RWPE2 (cell line): ENCODE data around the gene KIF6.
A peak's percentile ranks its signal among the peaks of the same experiment; 100 is the strongest.

ENCODE experiments used
- ATAC-seq: fragments of 200-7000 bp; cut with Tn5 transposase; 3 replicates; pipeline ENCODE4 v1.9.1; 2021; ENCODE audit warnings: low read depth
- DNase-seq: peaks from one replicate; pipeline ENCODE4 v3.0.0-alpha.2; 2020; ENCODE audit warnings: low spot score
- H3K27ac ChIP-seq: fragments of 450-650 bp; 2 replicates; pipeline ENCODE4 v1.5.1; 2017; ENCODE audit warnings: mild to moderate bottlenecking; ENCODE audit not compliant: poor library complexity, severe bottlenecking
- H3K27me3 ChIP-seq: fragments of 250-450 bp; sonication (Bioruptor Pico); 2 replicates; pipeline ENCODE4 v1.5.1; 2021; ENCODE audit warnings: mild to moderate bottlenecking, moderate library complexity; ENCODE audit not compliant: insufficient read depth, poor library complexity, severe bottlenecking
- H3K36me3 ChIP-seq: fragments of 250-450 bp; sonication (Bioruptor Pico); 2 replicates; pipeline ENCODE4 v1.5.1; 2020; ENCODE audit warnings: low read depth, mild to moderate bottlenecking, moderate library complexity
- H3K4me1 ChIP-seq: fragments of 250-450 bp; sonication (Bioruptor Pico); 2 replicates; pipeline ENCODE4 v1.5.1; 2021; ENCODE audit warnings: mild to moderate bottlenecking, moderate library complexity; ENCODE audit not compliant: insufficient read depth, poor library complexity, severe bottlenecking
- H3K4me3 ChIP-seq: fragments of 250-450 bp; sonication (Bioruptor Pico); 2 replicates; pipeline ENCODE4 v1.5.1; 2021; ENCODE audit warnings: mild to moderate bottlenecking, moderate library complexity; ENCODE audit not compliant: severe bottlenecking
- H3K9me3 ChIP-seq: fragments of 250-450 bp; sonication (Bioruptor Pico); 2 replicates; pipeline ENCODE4 v1.5.1; 2021; ENCODE audit warnings: mild to moderate bottlenecking, moderate library complexity; ENCODE audit not compliant: severe bottlenecking
- CTCF ChIP-seq: fragments of 450-650 bp; IDR thresholded peaks from one replicate; pipeline ENCODE4 v1.5.1; 2017; ENCODE audit warnings: mild to moderate bottlenecking, moderate library complexity; ENCODE audit not compliant: poor library complexity, severe bottlenecking

Gene KIF6

GRCh38 chr6:39698789-39699188 is 26.4 kb downstream of the KIF6 start:
- Histone ChIP-seq H3K4me3 (no peak overlapping the region), H3K9me3 (no peaks in the 10 kb centered on the region), H3K27me3 (no peaks in the 10 kb centered on the region), H3K4me1 (no peaks in the 10 kb centered on the region), H3K36me3 (no peaks in the 10 kb centered on the region), H3K27ac (no peak overlapping the region)
- TF ChIP-seq CTCF = no peak
- DNase-seq (no peak), ATAC-seq (no peak)

GRCh38 chr6:39696986-39697788 is 28.0 kb downstream of the KIF6 start:
- H3K4me1 ChIP-seq = no peaks in the 10 kb centered on the region
- H3K27me3 ChIP-seq = no peaks in the 10 kb centered on the region
- no peaks in the 10 kb centered on the region for H3K9me3 ChIP-seq
- no peak for TF ChIP-seq CTCF
- no peaks in the 10 kb centered on the region for H3K36me3 ChIP-seq
- H3K4me3 ChIP-seq = no peak overlapping the region
- no peak for ATAC-seq
- DNase-seq = no peak
- H3K27ac ChIP-seq = no peak overlapping the region

- no peak overlapping the region for H3K4me3 ChIP-seq
- H3K4me1 ChIP-seq = no peaks in the 10 kb centered on the region
- H3K9me3 ChIP-seq = no peaks in the 10 kb centered on the region
- H3K27ac ChIP-seq = no peak overlapping the region
- TF ChIP-seq CTCF = no peak
- DNase-seq (no peak), ATAC-seq (no peak)
- no peaks in the 10 kb centered on the region for H3K27me3 ChIP-seq
- H3K36me3 ChIP-seq = no peaks in the 10 kb centered on the region
Measured at GRCh38 chr6:39695447-39695846, 29.8 kb downstream of the KIF6 start.

GRCh38 chr6:39693206-39693605 is 32.0 kb downstream of the KIF6 start:
- no peaks in the 10 kb centered on the region for H3K27me3 ChIP-seq
- no peaks in the 10 kb centered on the region for H3K4me1 ChIP-seq
- no peak for ATAC-seq
- H3K27ac ChIP-seq = no peak overlapping the region
- DNase-seq = no peak
- no peaks in the 10 kb centered on the region for H3K36me3 ChIP-seq
- no peaks in the 10 kb centered on the region for H3K9me3 ChIP-seq
- H3K4me3 ChIP-seq = no peak overlapping the region
- no peak for TF ChIP-seq CTCF

GRCh38 chr6:39688494-39688893 is 36.7 kb downstream of the KIF6 start:
- TF ChIP-seq CTCF = no peak
- no peak overlapping the region for H3K27ac ChIP-seq
- no peaks in the 10 kb centered on the region for H3K9me3 ChIP-seq
- no peaks in the 10 kb centered on the region for H3K36me3 ChIP-seq
- DNase-seq (no peak), ATAC-seq (0 out of 3 replicates have a peak, but pooled peaks have one; percentile 35)
- no peaks in the 10 kb centered on the region for H3K27me3 ChIP-seq
- H3K4me3 ChIP-seq = no peak overlapping the region
- no peaks in the 10 kb centered on the region for H3K4me1 ChIP-seq
